Adipose tissue (tissue), 3 donors: ENCODE measurements around the gene AANAT. TPM values are rescaled to one million over a fixed set of nuclear protein-coding genes. Genes with fewer than 3 reads are reported as not detected.

Source experiments
- H3K27ac ChIP-seq: one replicate; pipeline ENCODE4 v1.5.1; 2013; ENCODE audit warnings: low read depth, low read length
- WGBS, 3 donors: extraction: QIAGEN DNeasy Blood & Tissue Kit; methylation state at CpG; one replicate each; pipeline ENCODE4 v1.1.7; 2013; 5-methylcytosine and 5-hydroxymethylcytosine counted together
- polyA plus RNA-seq, 3 donors: library from polyadenylated mRNA; stranded (reverse); fragments of 200-250 nt; gene quantifications; one replicate each; pipeline ENCODE4 v1.2.3, GENCODE V29; 2013
- donor health status: healthy with polysubstance abuse.
- donor health status: Bipolar disorder and iron deficiency.
- donor health status: healthy.

Gene AANAT
- polyA plus RNA-seq, 3 donors, result 0.08 TPM; not detected in 2

- 78 to 88% (median 83%) methylated on average over 2 of the region's 2 CpGs for WGBS, 3 donors
- no peak overlapping the region for H3K27ac ChIP-seq
Measured at GRCh38 chr17:76440751-76441362, 26.5 kb upstream of the AANAT start.

GRCh38 chr17:76441686-76442340 is 25.6 kb upstream of the AANAT start:
- no peak overlapping the region for H3K27ac ChIP-seq
- 75 to 80% (median 76%) methylated on average over 13 of the region's 13 CpGs for WGBS, 3 donors

GRCh38 chr17:76442341-76443338 is 24.8 kb upstream of the AANAT start:
- WGBS, 3 donors, result 82 to 94% (median 85%) methylated on average over 8 of the region's 8 CpGs
- H3K27ac ChIP-seq, result no peak overlapping the region

GRCh38 chr17:76444518-76445311 is 22.7 kb upstream of the AANAT start:
- no peak overlapping the region for H3K27ac ChIP-seq
- 76 to 80% (median 76%) methylated on average over 9 of the region's 9 CpGs for WGBS, 3 donors

- no peak overlapping the region for H3K27ac ChIP-seq
- 57 to 81% (median 74%) methylated on average over 10 of the region's 10 CpGs for WGBS, 3 donors
Measured at GRCh38 chr17:76445697-76446448, 21.5 kb upstream of the AANAT start.

GRCh38 chr17:76446449-76447231 is 20.8 kb upstream of the AANAT start:
- WGBS, 3 donors, result 59 to 64% (median 62%) methylated on average over 9 of the region's 9 CpGs
- H3K27ac ChIP-seq, result no peak overlapping the region

GRCh38 chr17:76447931-76448652 is 19.3 kb upstream of the AANAT start:
- H3K27ac ChIP-seq, result no peak overlapping the region
- WGBS, 3 donors, result 72 to 83% (median 80%) methylated on average over 7 of the region's 7 CpGs

GRCh38 chr17:76449126-76449525 is 18.3 kb upstream of the AANAT start:
- H3K27ac ChIP-seq, result no peak overlapping the region
- 96 to 97% (median 96%) methylated on average over 6 of the region's 6 CpGs for WGBS, 3 donors

- 56 to 77% (median 71%) methylated on average over 6 of the region's 6 CpGs for WGBS, 3 donors
- no peak overlapping the region for H3K27ac ChIP-seq
Measured at GRCh38 chr17:76451506-76451905, 15.9 kb upstream of the AANAT start.

GRCh38 chr17:76452127-76452659 is 15.2 kb upstream of the AANAT start:
- WGBS, 3 donors, result 1 to 2% (median 1%) methylated on average over 29 of the region's 29 CpGs
- H3K27ac ChIP-seq, result no peak overlapping the region

- no peak within 1 kb of the TSS for H3K27ac ChIP-seq
- 0 to 1% (median 1%) methylated on average over 87 to 101 of the region's 101 CpGs for WGBS, 3 donors
Measured at GRCh38 chr17:76452660-76453430, 14.6 kb upstream of the AANAT start, which contains the start of gene UBE2O. UBE2O (minus strand) TSS chr17:76453152; CDS start chr17:76453141, 11 bp downstream.

- H3K27ac ChIP-seq, result no peak overlapping the region
- WGBS, 3 donors, result 26 to 33% (median 26%) methylated on average over 6 of the region's 6 CpGs
Measured at GRCh38 chr17:76453431-76453743, 14.0 kb upstream of the AANAT start.

- WGBS, 3 donors, result 30 to 63% (median 58%) methylated on average over 9 of the region's 9 CpGs
- H3K27ac ChIP-seq, result no peak overlapping the region
Measured at GRCh38 chr17:76458580-76459490, 8.6 kb upstream of the AANAT start.

GRCh38 chr17:76459674-76460073 is 7.7 kb upstream of the AANAT start:
- no peak overlapping the region for H3K27ac ChIP-seq
- 81 to 84% (median 81%) methylated on average over 4 of the region's 4 CpGs for WGBS, 3 donors
